ENCODE data around the gene DLGAP4.

The DLGAP4 gene

DNA sequence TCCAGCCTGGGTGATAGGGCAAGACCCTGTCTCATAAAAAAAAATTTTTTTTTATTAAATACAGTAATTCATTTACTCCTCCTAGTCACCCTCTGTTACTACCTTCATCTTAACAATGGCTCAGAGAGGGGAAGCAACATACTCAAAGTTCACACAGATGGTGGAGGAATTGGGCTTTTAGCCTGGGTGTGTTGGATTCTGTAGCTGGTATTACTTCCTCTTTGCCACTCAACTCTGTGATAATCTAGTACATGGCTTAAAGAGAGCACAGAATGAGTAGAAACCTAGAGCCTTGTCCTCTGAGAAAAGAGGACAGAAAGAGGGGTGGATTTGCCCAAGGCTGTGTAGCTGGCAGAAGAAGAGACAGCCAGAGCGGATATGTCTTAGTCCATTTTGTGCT is 96.6 kb downstream of the DLGAP4 start:
- Histone ChIP-seq H3K4me3 (replicated peaks; ENCODE audit: low read depth, low read length) (no peak overlapping the region), H3K36me3 (ENCODE audit: control insufficient read depth, insufficient read depth, low read length) (no peaks in the 10 kb centered on the region), H3K27me3 (replicated peaks; ENCODE audit: control insufficient read depth, insufficient read depth, low read length) (no peaks in the 10 kb centered on the region; the same call in none of the 2 replicates)
- DNase-seq (ENCODE audit: extremely low read depth, insufficient read length): no peak
- TF ChIP-seq, protein P1, sequence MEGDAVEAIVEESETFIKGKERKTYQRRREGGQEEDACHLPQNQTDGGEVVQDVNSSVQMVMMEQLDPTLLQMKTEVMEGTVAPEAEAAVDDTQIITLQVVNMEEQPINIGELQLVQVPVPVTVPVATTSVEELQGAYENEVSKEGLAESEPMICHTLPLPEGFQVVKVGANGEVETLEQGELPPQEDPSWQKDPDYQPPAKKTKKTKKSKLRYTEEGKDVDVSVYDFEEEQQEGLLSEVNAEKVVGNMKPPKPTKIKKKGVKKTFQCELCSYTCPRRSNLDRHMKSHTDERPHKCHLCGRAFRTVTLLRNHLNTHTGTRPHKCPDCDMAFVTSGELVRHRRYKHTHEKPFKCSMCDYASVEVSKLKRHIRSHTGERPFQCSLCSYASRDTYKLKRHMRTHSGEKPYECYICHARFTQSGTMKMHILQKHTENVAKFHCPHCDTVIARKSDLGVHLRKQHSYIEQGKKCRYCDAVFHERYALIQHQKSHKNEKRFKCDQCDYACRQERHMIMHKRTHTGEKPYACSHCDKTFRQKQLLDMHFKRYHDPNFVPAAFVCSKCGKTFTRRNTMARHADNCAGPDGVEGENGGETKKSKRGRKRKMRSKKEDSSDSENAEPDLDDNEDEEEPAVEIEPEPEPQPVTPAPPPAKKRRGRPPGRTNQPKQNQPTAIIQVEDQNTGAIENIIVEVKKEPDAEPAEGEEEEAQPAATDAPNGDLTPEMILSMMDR (IDR thresholded peaks at IDR 0.05; ENCODE audit: insufficient read depth, low read length, poor library complexity, severe bottlenecking): no peak

DNA sequence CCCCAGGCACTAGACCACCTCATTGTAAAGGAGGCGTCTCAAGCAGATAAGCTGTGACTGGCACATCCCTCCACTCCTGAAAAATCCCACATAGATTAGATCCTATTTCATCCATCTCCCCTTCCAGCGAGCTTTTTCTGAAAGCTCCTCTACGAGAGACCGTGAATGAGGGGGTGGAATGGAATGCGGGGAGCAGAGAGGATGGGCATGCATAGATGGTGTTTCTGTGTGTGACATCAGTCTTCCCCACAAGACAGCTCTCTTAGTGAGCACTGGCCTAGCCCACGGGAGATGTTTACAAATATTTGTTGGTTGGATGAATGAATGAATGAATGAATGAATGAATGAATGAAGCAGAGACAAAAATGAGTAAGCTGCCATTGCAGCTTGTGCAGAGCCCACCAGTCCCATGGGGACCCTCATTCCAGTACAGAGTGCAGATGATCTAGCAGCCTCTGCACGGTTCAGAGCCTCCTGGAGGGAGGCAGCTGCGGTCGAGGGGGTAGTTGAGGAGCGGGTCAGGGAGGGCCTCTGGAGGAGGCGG is 98.4 kb downstream of the DLGAP4 start:
- TF ChIP-seq, protein P1 (IDR thresholded peaks at IDR 0.05; ENCODE audit: insufficient read depth, low read length, poor library complexity, severe bottlenecking): no peak
- Histone ChIP-seq H3K27me3 (replicated peaks; ENCODE audit: control insufficient read depth, insufficient read depth, low read length) (no peaks in the 10 kb centered on the region; the same call in none of the 2 replicates), H3K4me3 (replicated peaks; ENCODE audit: low read depth, low read length) (no peak overlapping the region), H3K36me3 (ENCODE audit: control insufficient read depth, insufficient read depth, low read length) (no peaks in the 10 kb centered on the region)
- no peak for DNase-seq (ENCODE audit: extremely low read depth, insufficient read length)

DNA sequence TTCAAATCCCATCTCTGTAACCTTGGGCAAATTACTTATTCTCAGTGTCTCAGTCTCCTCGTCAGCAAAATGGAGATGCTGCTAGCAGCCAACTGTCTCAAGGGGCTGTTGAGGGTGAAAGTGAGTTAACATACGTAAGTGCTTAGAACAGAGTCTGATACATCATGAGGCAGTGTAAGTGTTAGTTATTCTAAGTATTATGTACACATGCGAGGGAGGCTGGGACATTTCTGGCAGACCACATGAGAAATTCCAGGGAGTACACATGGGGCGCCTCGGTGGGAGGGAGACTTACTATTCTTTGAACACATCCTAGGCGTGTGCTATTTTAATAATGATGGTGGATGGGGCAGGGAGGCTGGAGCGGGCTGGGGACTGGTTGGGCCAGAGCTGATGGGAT is 99.1 kb downstream of the DLGAP4 start:
- DNase-seq (ENCODE audit: extremely low read depth, insufficient read length): no peak
- TF ChIP-seq, protein P1 (IDR thresholded peaks at IDR 0.05; ENCODE audit: insufficient read depth, low read length, poor library complexity, severe bottlenecking): no peak

DNA sequence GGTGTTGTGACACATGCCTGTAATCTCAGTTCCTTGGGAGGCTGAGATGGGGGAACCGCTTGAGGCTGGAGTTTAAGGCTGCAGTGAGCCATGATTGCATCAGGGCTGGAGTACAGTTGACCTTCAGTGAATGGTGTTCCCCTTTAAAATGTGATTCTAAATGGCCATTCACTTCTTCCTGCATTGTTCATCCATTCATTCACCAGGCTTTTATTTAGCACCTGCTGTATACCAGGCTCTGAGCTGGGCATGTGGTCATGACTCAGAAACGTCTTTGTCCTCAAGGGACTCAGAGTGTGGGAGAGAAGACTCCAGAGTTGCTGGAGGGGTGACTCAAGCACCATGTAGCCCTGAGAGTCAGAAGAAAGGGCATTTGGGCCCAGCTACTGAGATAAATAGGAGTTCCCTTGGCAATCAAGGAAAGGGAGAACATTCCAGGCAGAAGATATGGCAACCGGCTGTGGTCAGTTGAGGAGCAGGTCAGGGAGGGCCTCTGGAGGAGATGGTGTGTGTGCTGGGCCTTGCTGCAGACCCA is 101.1 kb downstream of the DLGAP4 start:
- TF ChIP-seq, protein P1 (IDR thresholded peaks at IDR 0.05; ENCODE audit: insufficient read depth, low read length, poor library complexity, severe bottlenecking): no peak
- DNase-seq (ENCODE audit: extremely low read depth, insufficient read length): no peak
- H3K27me3 ChIP-seq (replicated peaks; ENCODE audit: control insufficient read depth, insufficient read depth, low read length): no peaks in the 10 kb centered on the region; the same call in none of the 2 replicates
- H3K36me3 ChIP-seq (ENCODE audit: control insufficient read depth, insufficient read depth, low read length): no peaks in the 10 kb centered on the region
- no peak overlapping the region for H3K4me3 ChIP-seq (replicated peaks; ENCODE audit: low read depth, low read length)

More for the DNA sequence above, 99.1 kb downstream of the DLGAP4 start:
- H3K36me3 ChIP-seq (ENCODE audit: control insufficient read depth, insufficient read depth, low read length): no peaks in the 10 kb centered on the region
- H3K4me3 ChIP-seq (replicated peaks; ENCODE audit: low read depth, low read length): no peak overlapping the region
- no peaks in the 10 kb centered on the region; the same call in none of the 2 replicates for H3K27me3 ChIP-seq (replicated peaks; ENCODE audit: control insufficient read depth, insufficient read depth, low read length)

DNA sequence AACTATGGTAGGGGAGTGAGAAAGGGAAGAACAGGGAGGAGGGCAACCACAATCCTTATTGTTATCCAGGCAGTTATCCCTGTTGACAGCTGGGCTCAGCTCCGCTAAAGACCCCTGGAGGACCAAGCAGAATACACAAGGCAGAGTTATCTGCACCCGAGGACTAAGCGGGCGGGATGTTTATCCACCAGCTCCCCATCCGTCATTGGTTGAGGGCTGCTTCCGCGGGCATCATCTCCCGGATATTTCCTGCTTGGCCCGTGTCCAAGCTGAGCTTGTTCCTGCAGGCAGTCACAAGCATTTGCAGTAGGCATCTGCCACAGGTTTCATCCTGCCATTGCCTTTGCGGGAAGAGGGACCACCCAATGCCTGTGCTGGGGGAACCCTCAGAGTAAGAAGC is 102.1 kb downstream of the DLGAP4 start:
- TF ChIP-seq, protein P1 (IDR thresholded peaks at IDR 0.05; ENCODE audit: insufficient read depth, low read length, poor library complexity, severe bottlenecking): no peak
- no peaks in the 10 kb centered on the region; the same call in none of the 2 replicates for H3K27me3 ChIP-seq (replicated peaks; ENCODE audit: control insufficient read depth, insufficient read depth, low read length)
- H3K4me3 ChIP-seq (replicated peaks; ENCODE audit: low read depth, low read length): no peak overlapping the region
- no peaks in the 10 kb centered on the region for H3K36me3 ChIP-seq (ENCODE audit: control insufficient read depth, insufficient read depth, low read length)
- no peak for DNase-seq (ENCODE audit: extremely low read depth, insufficient read length)
